GM23338 (cell line): ENCODE data around the gene ZDHHC20. TPM values are rescaled to one million over a fixed set of nuclear protein-coding genes. Genes with fewer than 3 reads are reported as not detected.

Experiments used
- ATAC-seq: fragments of 200-7000 bp; cut with Tn5 transposase; 3 replicates; pipeline ENCODE4 v1.9.1; 2020
- DNase-seq: peaks from one replicate; pipeline ENCODE4 v3.0.0-alpha.2; 2015; ENCODE audit warnings: low spot score
- H2AFZ ChIP-seq: fragments of 200-600 bp; sonication (generic); 2 replicates; pipeline ENCODE4 v1.8.0; 2016; ENCODE audit warnings: antibody characterized with exemption, mild to moderate bottlenecking, moderate library complexity
- H3F3A ChIP-seq: fragments of 200-600 bp; sonication (generic); replicated peaks from 2 replicates; pipeline ENCODE4 v1.8.0; 2017; ENCODE audit warnings: antibody characterized with exemption, mixed run types, low read depth
- H3K27ac ChIP-seq: fragments of 200-600 bp; sonication (generic); 2 replicates; pipeline ENCODE4 v1.6.1; 2016; ENCODE audit warnings: low read depth
- H3K27me3 ChIP-seq: fragments of 200-600 bp; sonication (generic); 2 replicates; pipeline ENCODE4 v1.8.0; 2016; ENCODE audit warnings: mild to moderate bottlenecking, mixed run types, moderate library complexity; ENCODE audit not compliant: insufficient read depth
- H3K36me3 ChIP-seq: fragments of 200-600 bp; sonication (generic); 2 replicates; pipeline ENCODE4 v1.8.0; 2016; ENCODE audit warnings: mild to moderate bottlenecking; ENCODE audit not compliant: insufficient read depth
- H3K4me1 ChIP-seq: fragments of 200-600 bp; sonication (generic); 2 replicates; pipeline ENCODE4 v1.8.0; 2016; ENCODE audit warnings: mild to moderate bottlenecking, moderate library complexity; ENCODE audit not compliant: insufficient read depth
- H3K4me2 ChIP-seq: fragments of 200-600 bp; sonication (generic); 2 replicates; pipeline ENCODE4 v1.7.1; 2017; ENCODE audit warnings: mixed run types
- H3K4me3 ChIP-seq: fragments of 200-600 bp; sonication (generic); 2 replicates; pipeline ENCODE4 v1.6.1; 2016; ENCODE audit warnings: mixed run types
- H3K79me2 ChIP-seq: fragments of 200-600 bp; sonication (generic); replicated peaks from 2 replicates; pipeline ENCODE4 v1.8.0; 2017; ENCODE audit warnings: mild to moderate bottlenecking; ENCODE audit not compliant: insufficient read depth
- H3K9me2 ChIP-seq: fragments of 200-600 bp; sonication (generic); 2 replicates; pipeline ENCODE4 v1.8.0; 2017; ENCODE audit not compliant: insufficient read depth
- H4K20me1 ChIP-seq: fragments of 200-600 bp; sonication (generic); replicated peaks from 2 replicates; pipeline ENCODE4 v1.8.0; 2017; ENCODE audit warnings: mild to moderate bottlenecking; ENCODE audit not compliant: insufficient read depth
- H3K27ac Mint-ChIP-seq: 2 replicates; pipeline ENCODE4 v1.8.0; 2020; ENCODE audit warnings: inconsistent platforms, mild to moderate bottlenecking, moderate library complexity, mixed read lengths
- H3K27me3 Mint-ChIP-seq: 3 replicates; pipeline ENCODE4 v1.8.0; 2022; ENCODE audit warnings: low read depth, mild to moderate bottlenecking, moderate library complexity, mixed read lengths, inconsistent platforms; ENCODE audit not compliant: insufficient read depth, poor library complexity
- H3K36me3 Mint-ChIP-seq: 3 replicates; pipeline ENCODE4 v1.8.0; 2021; ENCODE audit warnings: low read depth, mild to moderate bottlenecking, inconsistent platforms, moderate library complexity, mixed read lengths
- H3K4me1 Mint-ChIP-seq: 3 replicates; pipeline ENCODE4 v1.8.0; 2020; ENCODE audit warnings: mild to moderate bottlenecking, inconsistent platforms, mixed read lengths
- H3K4me3 Mint-ChIP-seq: 3 replicates; pipeline ENCODE4 v1.8.0; 2021; ENCODE audit warnings: moderate library complexity, mild to moderate bottlenecking, inconsistent platforms, mixed read lengths
- H3K9me3 Mint-ChIP-seq: 3 replicates; pipeline ENCODE4 v1.8.0; 2020; ENCODE audit warnings: moderate library complexity, mild to moderate bottlenecking, inconsistent platforms, mixed read lengths
- CREB1 ChIP-seq: fragments of 250-450 bp; sonication (Bioruptor Pico); IDR thresholded peaks from 2 replicates; pipeline ENCODE4 v1.5.0; 2020; ENCODE audit warnings: low read depth, mild to moderate bottlenecking, moderate library complexity
- ETS1 ChIP-seq: IDR thresholded peaks from 2 replicates; pipeline ENCODE4 v1.6.1; 2016; ENCODE audit warnings: antibody characterized with exemption
- EZH2 ChIP-seq: fragments of 200-600 bp; sonication (generic); IDR thresholded peaks from one replicate; pipeline ENCODE4 v1.8.0; 2017; ENCODE audit warnings: antibody characterized with exemption, mild to moderate bottlenecking, low read depth; ENCODE audit not compliant: unreplicated experiment
- EZH2phosphoT487 ChIP-seq: fragments of 200-600 bp; sonication (generic); IDR thresholded peaks from one replicate; pipeline ENCODE4 v1.8.1; 2018; ENCODE audit warnings: antibody characterized with exemption; ENCODE audit not compliant: unreplicated experiment
- JUNB ChIP-seq: IDR thresholded peaks from one replicate; pipeline ENCODE4 v1.6.1; 2016; ENCODE audit warnings: antibody characterized with exemption; ENCODE audit not compliant: unreplicated experiment
- NANOG ChIP-seq: IDR thresholded peaks from 2 replicates; pipeline ENCODE4 v1.6.1; 2016; ENCODE audit warnings: antibody characterized with exemption, borderline replicate concordance
- POLR2AphosphoS5 ChIP-seq: IDR thresholded peaks from 2 replicates; pipeline ENCODE4 v1.6.1; 2016; ENCODE audit warnings: antibody characterized with exemption, low read depth
- REST ChIP-seq: IDR thresholded peaks from one replicate; pipeline ENCODE4 v1.6.1; 2018; ENCODE audit warnings: antibody characterized with exemption; ENCODE audit not compliant: unreplicated experiment
- STAT1 ChIP-seq: IDR thresholded peaks from one replicate; pipeline ENCODE4 v1.6.1; 2016; ENCODE audit warnings: antibody characterized with exemption; ENCODE audit not compliant: unreplicated experiment
- ZNF114 ChIP-seq: fragments of 250-450 bp; sonication (Bioruptor Pico); IDR thresholded peaks from 2 replicates; pipeline ENCODE4 v1.5.0; 2020; ENCODE audit warnings: mild to moderate bottlenecking, moderate library complexity
- ZNF331 ChIP-seq: fragments of 250-450 bp; sonication (Bioruptor Pico); IDR thresholded peaks from 2 replicates; pipeline ENCODE4 v1.5.0; 2020; ENCODE audit warnings: low read depth, mild to moderate bottlenecking, moderate library complexity
- polyA plus RNA-seq: library from polyadenylated mRNA; unstranded; fragments of >200 nt; fragmentation: Nextera tagmentation; extraction: Ambion mirVana; gene quantifications from 2 replicates; pipeline ENCODE4 v1.2.1, GENCODE V29; 2016
- total RNA-seq: library from RNA; depleted of rRNA; stranded (reverse); fragments of >200 nt; shearing (Covaris generic); gene quantifications from 2 replicates; pipeline ENCODE4 v1.2.3, GENCODE V29; 2014
- TF ChIP-seq, protein P1 (sequence below), 2 experiments: fragments of 200-600 bp in 1 of 2; sonication (generic) in 1 of 2; conservative IDR thresholded peaks; 2 replicates each; pipeline versions ENCODE4 v1.5.1 to v1.6.1; 2016 to 2017; ENCODE audit warnings: antibody characterized with exemption in 2 of 2, low read depth in 2 of 2, mild to moderate bottlenecking in 2 of 2, moderate library complexity in 1 of 2
- TF ChIP-seq, protein P2 (sequence below): fragments of 250-450 bp; sonication (Bioruptor Pico); IDR thresholded peaks from 2 replicates; pipeline ENCODE4 v1.5.0; 2020; ENCODE audit warnings: mild to moderate bottlenecking, moderate library complexity

The ZDHHC20 gene
- total and polyA plus RNA-seq, 2 experiments from 2014 or later = 37.7 to 119 TPM

- no peaks in the 10 kb centered on the region for H3K9me2 ChIP-seq
- ATAC-seq = no peak
- no peaks in the 10 kb centered on the region for H3K4me1 ChIP-seq
- TF ChIP-seq CREB1 (CRISPR knock-in tag) (no peak), REST (no peak), NANOG (no peak), EZH2 (no peak), ZNF114 (CRISPR knock-in tag) (no peak), JUNB (no peak), STAT1 (no peak), EZH2phosphoT487 (no peak), POLR2AphosphoS5 (no peak), ZNF331 (CRISPR knock-in tag) (no peak), ETS1 (no peak)
- TF ChIP-seq, protein P1, sequence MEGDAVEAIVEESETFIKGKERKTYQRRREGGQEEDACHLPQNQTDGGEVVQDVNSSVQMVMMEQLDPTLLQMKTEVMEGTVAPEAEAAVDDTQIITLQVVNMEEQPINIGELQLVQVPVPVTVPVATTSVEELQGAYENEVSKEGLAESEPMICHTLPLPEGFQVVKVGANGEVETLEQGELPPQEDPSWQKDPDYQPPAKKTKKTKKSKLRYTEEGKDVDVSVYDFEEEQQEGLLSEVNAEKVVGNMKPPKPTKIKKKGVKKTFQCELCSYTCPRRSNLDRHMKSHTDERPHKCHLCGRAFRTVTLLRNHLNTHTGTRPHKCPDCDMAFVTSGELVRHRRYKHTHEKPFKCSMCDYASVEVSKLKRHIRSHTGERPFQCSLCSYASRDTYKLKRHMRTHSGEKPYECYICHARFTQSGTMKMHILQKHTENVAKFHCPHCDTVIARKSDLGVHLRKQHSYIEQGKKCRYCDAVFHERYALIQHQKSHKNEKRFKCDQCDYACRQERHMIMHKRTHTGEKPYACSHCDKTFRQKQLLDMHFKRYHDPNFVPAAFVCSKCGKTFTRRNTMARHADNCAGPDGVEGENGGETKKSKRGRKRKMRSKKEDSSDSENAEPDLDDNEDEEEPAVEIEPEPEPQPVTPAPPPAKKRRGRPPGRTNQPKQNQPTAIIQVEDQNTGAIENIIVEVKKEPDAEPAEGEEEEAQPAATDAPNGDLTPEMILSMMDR (conservative IDR thresholded peaks at IDR 0.05; ENCODE audit: low read depth in 2 of 2) = no peak
- TF ChIP-seq, protein P2, sequence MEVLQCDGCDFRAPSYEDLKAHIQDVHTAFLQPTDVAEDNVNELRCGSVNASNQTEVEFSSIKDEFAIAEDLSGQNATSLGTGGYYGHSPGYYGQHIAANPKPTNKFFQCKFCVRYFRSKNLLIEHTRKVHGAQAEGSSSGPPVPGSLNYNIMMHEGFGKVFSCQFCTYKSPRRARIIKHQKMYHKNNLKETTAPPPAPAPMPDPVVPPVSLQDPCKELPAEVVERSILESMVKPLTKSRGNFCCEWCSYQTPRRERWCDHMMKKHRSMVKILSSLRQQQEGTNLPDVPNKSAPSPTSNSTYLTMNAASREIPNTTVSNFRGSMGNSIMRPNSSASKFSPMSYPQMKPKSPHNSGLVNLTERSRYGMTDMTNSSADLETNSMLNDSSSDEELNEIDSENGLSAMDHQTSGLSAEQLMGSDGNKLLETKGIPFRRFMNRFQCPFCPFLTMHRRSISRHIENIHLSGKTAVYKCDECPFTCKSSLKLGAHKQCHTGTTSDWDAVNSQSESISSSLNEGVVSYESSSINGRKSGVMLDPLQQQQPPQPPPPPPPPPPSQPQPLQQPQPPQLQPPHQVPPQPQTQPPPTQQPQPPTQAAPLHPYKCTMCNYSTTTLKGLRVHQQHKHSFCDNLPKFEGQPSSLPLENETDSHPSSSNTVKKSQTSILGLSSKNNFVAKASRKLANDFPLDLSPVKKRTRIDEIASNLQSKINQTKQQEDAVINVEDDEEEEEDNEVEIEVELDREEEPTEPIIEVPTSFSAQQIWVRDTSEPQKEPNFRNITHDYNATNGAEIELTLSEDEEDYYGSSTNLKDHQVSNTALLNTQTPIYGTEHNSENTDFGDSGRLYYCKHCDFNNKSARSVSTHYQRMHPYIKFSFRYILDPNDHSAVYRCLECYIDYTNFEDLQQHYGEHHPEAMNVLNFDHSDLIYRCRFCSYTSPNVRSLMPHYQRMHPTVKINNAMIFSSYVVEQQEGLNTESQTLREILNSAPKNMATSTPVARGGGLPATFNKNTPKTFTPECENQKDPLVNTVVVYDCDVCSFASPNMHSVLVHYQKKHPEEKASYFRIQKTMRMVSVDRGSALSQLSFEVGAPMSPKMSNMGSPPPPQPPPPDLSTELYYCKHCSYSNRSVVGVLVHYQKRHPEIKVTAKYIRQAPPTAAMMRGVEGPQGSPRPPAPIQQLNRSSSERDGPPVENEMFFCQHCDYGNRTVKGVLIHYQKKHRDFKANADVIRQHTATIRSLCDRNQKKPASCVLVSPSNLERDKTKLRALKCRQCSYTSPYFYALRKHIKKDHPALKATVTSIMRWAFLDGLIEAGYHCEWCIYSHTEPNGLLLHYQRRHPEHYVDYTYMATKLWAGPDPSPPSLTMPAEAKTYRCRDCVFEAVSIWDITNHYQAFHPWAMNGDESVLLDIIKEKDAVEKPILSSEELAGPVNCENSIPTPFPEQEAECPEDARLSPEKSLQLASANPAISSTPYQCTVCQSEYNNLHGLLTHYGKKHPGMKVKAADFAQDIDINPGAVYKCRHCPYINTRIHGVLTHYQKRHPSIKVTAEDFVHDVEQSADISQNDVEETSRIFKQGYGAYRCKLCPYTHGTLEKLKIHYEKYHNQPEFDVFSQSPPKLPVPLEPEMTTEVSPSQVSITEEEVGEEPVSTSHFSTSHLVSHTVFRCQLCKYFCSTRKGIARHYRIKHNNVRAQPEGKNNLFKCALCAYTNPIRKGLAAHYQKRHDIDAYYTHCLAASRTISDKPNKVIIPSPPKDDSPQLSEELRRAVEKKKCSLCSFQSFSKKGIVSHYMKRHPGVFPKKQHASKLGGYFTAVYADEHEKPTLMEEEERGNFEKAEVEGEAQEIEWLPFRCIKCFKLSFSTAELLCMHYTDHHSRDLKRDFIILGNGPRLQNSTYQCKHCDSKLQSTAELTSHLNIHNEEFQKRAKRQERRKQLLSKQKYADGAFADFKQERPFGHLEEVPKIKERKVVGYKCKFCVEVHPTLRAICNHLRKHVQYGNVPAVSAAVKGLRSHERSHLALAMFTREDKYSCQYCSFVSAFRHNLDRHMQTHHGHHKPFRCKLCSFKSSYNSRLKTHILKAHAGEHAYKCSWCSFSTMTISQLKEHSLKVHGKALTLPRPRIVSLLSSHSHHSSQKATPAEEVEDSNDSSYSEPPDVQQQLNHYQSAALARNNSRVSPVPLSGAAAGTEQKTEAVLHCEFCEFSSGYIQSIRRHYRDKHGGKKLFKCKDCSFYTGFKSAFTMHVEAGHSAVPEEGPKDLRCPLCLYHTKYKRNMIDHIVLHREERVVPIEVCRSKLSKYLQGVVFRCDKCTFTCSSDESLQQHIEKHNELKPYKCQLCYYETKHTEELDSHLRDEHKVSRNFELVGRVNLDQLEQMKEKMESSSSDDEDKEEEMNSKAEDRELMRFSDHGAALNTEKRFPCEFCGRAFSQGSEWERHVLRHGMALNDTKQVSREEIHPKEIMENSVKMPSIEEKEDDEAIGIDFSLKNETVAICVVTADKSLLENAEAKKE (CRISPR knock-in tag) = no peak
- no peak overlapping the region for H3K4me2 ChIP-seq
- H2AFZ ChIP-seq = no peak overlapping the region
- Mint-ChIP-seq H3K9me3 (no peaks in the 10 kb centered on the region), H3K4me3 (no peak overlapping the region), H3K4me1 (no peaks in the 10 kb centered on the region), H3K27me3 (no peaks in the 10 kb centered on the region), H3K36me3 (peaks cover 7% of the 10 kb centered on the region; the same call in 2 of the 3 replicates), H3K27ac (no peak overlapping the region)
- H3K27ac ChIP-seq = no peak overlapping the region
- no peak for DNase-seq
- H4K20me1 ChIP-seq = no peaks in the 10 kb centered on the region
- no peaks in the 10 kb centered on the region for H3K79me2 ChIP-seq
- H3K36me3 ChIP-seq = peaks cover 9% of the 10 kb centered on the region; the same call in 1 of the 2 replicates
- H3K4me3 ChIP-seq = no peak overlapping the region
- H3F3A ChIP-seq = no peaks in the 10 kb centered on the region
- no peaks in the 10 kb centered on the region for H3K27me3 ChIP-seq
Observed at GRCh38 chr13:21372530-21372929, 86.6 kb downstream of the ZDHHC20 start.
